MM.1S (cell line): ENCODE measurements around the gene UMOD.
"Not testable (repeated sequence)": the region's sequence is repeated elsewhere in the genome, so short reads cannot be mapped to it uniquely, and the experiment has no call there.

Source experiments
- DNase-seq: peaks from one replicate; pipeline ENCODE4 v3.0.0-alpha.2; 2015
- H2AFZ ChIP-seq: fragments of 300-600 bp; sonication (generic); 2 replicates; pipeline ENCODE4 v1.6.0; 2016; ENCODE audit warnings: antibody characterized with exemption, low read length
- H3F3A ChIP-seq: fragments of 300-600 bp; sonication (generic); 2 replicates; pipeline ENCODE4 v1.6.1; 2016; ENCODE audit warnings: mild to moderate bottlenecking, antibody characterized with exemption, low read length, moderate library complexity, mixed read lengths; ENCODE audit not compliant: insufficient read depth
- H3K27ac ChIP-seq: fragments of 300-600 bp; sonication (generic); 2 replicates; pipeline ENCODE4 v1.5.1; 2016; ENCODE audit warnings: mild to moderate bottlenecking, low read length
- H3K27me3 ChIP-seq: fragments of 300-600 bp; sonication (generic); replicated peaks from 2 replicates; pipeline ENCODE4 v1.6.0; 2016; ENCODE audit warnings: low read length; ENCODE audit not compliant: insufficient read depth
- H3K36me3 ChIP-seq: fragments of 300-600 bp; sonication (generic); replicated peaks from 2 replicates; pipeline ENCODE4 v1.6.1; 2016; ENCODE audit warnings: mild to moderate bottlenecking, low read length, mixed read lengths; ENCODE audit not compliant: insufficient read depth
- H3K4me1 ChIP-seq: fragments of 300-600 bp; sonication (generic); 2 replicates; pipeline ENCODE4 v1.6.1; 2016; ENCODE audit warnings: low read length, mixed read lengths
- H3K4me2 ChIP-seq: fragments of 300-600 bp; sonication (generic); 2 replicates; pipeline ENCODE4 v1.6.0; 2016; ENCODE audit warnings: low read depth, low read length
- H3K4me3 ChIP-seq: fragments of 300-600 bp; sonication (generic); 2 replicates; pipeline ENCODE4 v1.5.1; 2016; ENCODE audit warnings: low read length, mixed read lengths
- H3K79me2 ChIP-seq: fragments of 300-600 bp; sonication (generic); 2 replicates; pipeline ENCODE4 v1.6.1; 2016; ENCODE audit warnings: mixed run types, low read length, mixed read lengths
- H3K9ac ChIP-seq: fragments of 300-600 bp; sonication (generic); 2 replicates; pipeline ENCODE4 v1.6.1; 2016; ENCODE audit warnings: low read length, mixed read lengths
- H3K9me2 ChIP-seq: fragments of 300-600 bp; sonication (generic); replicated peaks from 2 replicates; pipeline ENCODE4 v1.6.1; 2016; ENCODE audit warnings: mild to moderate bottlenecking, low read length, mixed read lengths; ENCODE audit not compliant: insufficient read depth
- H3K9me3 ChIP-seq: fragments of 300-600 bp; sonication (generic); replicated peaks from 2 replicates; pipeline ENCODE4 v1.6.1; 2016; ENCODE audit warnings: mild to moderate bottlenecking, low read length, mixed read lengths; ENCODE audit not compliant: insufficient read depth
- H4K20me1 ChIP-seq: fragments of 300-600 bp; sonication (generic); 2 replicates; pipeline ENCODE4 v1.6.1; 2016; ENCODE audit warnings: mild to moderate bottlenecking, low read length, moderate library complexity, mixed read lengths; ENCODE audit not compliant: insufficient read depth
- EZH2 ChIP-seq: fragments of 300-600 bp; sonication (generic); optimal IDR thresholded peaks from 2 replicates; pipeline ENCODE3; 2017; ENCODE audit warnings: low read depth, mild to moderate bottlenecking, antibody characterized with exemption, low read length, mixed read lengths
- EZH2phosphoT487 ChIP-seq: fragments of 300-600 bp; sonication (generic); IDR thresholded peaks from 2 replicates; pipeline ENCODE4 v1.6.1; 2018; ENCODE audit warnings: antibody characterized with exemption, low read length
- TF ChIP-seq, protein P1 (sequence below): fragments of 300-600 bp; sonication (generic); IDR thresholded peaks from 2 replicates; pipeline ENCODE4 v1.5.1; 2016; ENCODE audit warnings: antibody characterized with exemption, low read length, mixed read lengths

UMOD gene

DNA sequence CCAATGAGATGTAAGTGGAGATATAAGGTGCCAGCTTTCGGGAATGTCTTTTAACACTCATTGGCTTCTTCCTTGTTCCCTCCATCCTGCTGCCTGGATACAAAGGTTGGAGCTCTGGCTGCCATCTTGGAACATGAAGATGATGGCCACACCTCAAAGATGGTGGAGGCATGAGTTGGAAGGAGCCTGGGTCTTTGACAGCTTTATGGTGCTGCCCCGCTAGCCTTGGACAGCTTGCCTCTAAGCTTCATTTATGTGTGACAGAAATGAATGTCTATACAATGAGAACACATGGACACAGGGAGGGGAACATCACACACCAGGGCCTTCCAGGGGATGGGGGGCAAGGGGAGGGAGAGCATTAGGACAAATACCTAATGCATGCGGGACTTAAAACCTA, 38.8 kb downstream of the UMOD start:
- Histone ChIP-seq H4K20me1 (no peaks in the 10 kb centered on the region), H3F3A (no peaks in the 10 kb centered on the region), H3K9me3 (no peaks in the 10 kb centered on the region), H3K9me2 (no peaks in the 10 kb centered on the region), H3K27me3 (no peaks in the 10 kb centered on the region), H3K9ac (no peak overlapping the region), H3K4me2 (no peak overlapping the region), H3K4me3 (no peak overlapping the region), H3K79me2 (no peaks in the 10 kb centered on the region), H3K36me3 (no peaks in the 10 kb centered on the region), H2AFZ (no peak overlapping the region), H3K4me1 (no peaks in the 10 kb centered on the region), H3K27ac (no peak overlapping the region)
- TF ChIP-seq EZH2phosphoT487: no peak
- TF ChIP-seq EZH2: no peak
- TF ChIP-seq, protein P1, sequence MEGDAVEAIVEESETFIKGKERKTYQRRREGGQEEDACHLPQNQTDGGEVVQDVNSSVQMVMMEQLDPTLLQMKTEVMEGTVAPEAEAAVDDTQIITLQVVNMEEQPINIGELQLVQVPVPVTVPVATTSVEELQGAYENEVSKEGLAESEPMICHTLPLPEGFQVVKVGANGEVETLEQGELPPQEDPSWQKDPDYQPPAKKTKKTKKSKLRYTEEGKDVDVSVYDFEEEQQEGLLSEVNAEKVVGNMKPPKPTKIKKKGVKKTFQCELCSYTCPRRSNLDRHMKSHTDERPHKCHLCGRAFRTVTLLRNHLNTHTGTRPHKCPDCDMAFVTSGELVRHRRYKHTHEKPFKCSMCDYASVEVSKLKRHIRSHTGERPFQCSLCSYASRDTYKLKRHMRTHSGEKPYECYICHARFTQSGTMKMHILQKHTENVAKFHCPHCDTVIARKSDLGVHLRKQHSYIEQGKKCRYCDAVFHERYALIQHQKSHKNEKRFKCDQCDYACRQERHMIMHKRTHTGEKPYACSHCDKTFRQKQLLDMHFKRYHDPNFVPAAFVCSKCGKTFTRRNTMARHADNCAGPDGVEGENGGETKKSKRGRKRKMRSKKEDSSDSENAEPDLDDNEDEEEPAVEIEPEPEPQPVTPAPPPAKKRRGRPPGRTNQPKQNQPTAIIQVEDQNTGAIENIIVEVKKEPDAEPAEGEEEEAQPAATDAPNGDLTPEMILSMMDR: no peak
- DNase-seq: no peak

DNA sequence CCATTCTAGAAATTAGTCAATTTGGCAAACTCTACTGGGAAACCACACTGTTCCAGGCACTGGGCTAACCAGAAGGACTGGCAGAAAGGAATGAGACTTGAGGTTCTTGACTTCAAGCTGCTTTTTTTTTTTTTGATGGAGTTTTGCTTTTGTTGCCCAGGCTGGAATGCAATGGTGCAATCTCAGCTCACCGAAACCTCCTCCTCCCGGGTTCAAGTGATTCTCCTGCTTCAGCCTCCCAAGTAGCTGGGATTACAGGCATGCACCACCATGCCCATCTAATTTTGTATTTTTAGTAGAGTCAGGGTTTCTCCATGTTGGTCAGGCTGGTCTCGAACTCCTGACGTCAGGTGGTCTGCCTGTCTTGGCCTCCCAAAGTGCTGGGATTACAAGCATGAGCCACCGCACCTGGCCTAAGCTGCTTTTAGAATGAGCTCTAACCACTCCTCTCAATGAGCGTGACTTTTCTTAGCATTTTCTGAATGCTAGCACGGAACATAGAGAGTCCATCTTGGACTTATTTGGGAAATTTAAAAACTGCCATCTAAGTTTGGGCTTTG, 39.9 kb downstream of the UMOD start:
- H2AFZ ChIP-seq, H3K27ac ChIP-seq, DNase-seq, H3K36me3 ChIP-seq, H3K4me1 ChIP-seq, H3K9me2 ChIP-seq, H4K20me1 ChIP-seq, H3K27me3 ChIP-seq, H3K79me2 ChIP-seq, H3F3A ChIP-seq, H3K4me2 ChIP-seq, H3K9me3 ChIP-seq, H3K9ac ChIP-seq, H3K4me3 ChIP-seq: not testable (repeated sequence)

DNA sequence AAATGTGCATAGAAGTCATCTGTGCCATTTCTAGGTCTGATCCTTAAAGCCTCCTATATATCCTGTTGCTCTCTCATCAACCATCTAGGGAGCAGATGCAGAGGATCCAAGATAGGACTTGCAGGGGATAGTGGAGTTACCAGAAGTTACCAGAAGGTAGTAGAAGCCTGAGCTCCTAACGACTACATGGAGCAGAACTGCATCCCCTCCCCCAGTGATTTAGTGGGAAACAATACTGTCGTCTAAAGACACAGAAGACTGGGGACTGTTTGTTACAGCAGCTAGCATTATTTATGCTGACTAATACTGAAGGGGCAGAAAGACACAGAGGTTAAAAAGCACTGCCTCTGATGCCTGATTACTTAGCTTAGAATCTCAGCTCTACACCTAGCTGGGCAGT, 41.0 kb downstream of the UMOD start:
- H3K27me3 ChIP-seq: no peaks in the 10 kb centered on the region
- H3K4me3 ChIP-seq: no peak overlapping the region
- H3F3A ChIP-seq: no peaks in the 10 kb centered on the region
- H4K20me1 ChIP-seq: no peaks in the 10 kb centered on the region
- H3K9ac ChIP-seq: no peak overlapping the region
- TF ChIP-seq EZH2phosphoT487 (no peak), EZH2 (no peak)
- TF ChIP-seq, protein P1: no peak
- no peaks in the 10 kb centered on the region for H3K79me2 ChIP-seq
- DNase-seq: no peak
- H3K9me3 ChIP-seq: no peaks in the 10 kb centered on the region
- no peaks in the 10 kb centered on the region for H3K4me1 ChIP-seq
- no peak overlapping the region for H3K4me2 ChIP-seq
- no peaks in the 10 kb centered on the region for H3K9me2 ChIP-seq
- H3K36me3 ChIP-seq: no peaks in the 10 kb centered on the region
- H3K27ac ChIP-seq: no peak overlapping the region
- H2AFZ ChIP-seq: no peak overlapping the region

GRCh38 chr16:20310421-20311395, 41.8 kb downstream of the UMOD start:
- no peak for DNase-seq

More at GRCh38 chr16:20310421-20311395, 41.8 kb downstream of the UMOD start:
- Histone ChIP-seq H3K9me3 (no peaks in the 10 kb centered on the region), H3K79me2 (no peaks in the 10 kb centered on the region), H3K4me3 (no peak overlapping the region), H3F3A (no peaks in the 10 kb centered on the region), H2AFZ (no peak overlapping the region), H3K27me3 (no peaks in the 10 kb centered on the region), H3K4me1 (no peaks in the 10 kb centered on the region), H3K9me2 (no peaks in the 10 kb centered on the region), H3K36me3 (no peaks in the 10 kb centered on the region), H3K9ac (no peak overlapping the region), H3K4me2 (no peak overlapping the region), H3K27ac (no peak overlapping the region), H4K20me1 (no peaks in the 10 kb centered on the region)
- TF ChIP-seq, protein P1: no peak
- TF ChIP-seq EZH2: no peak
